HG03280 (cell line): ENCODE measurements around the gene LCE3A.
"Not testable (repeated sequence)": the region's sequence is repeated elsewhere in the genome, so short reads cannot be mapped to it uniquely, and the experiment has no call there.

Experiments
- ATAC-seq: cut with Tn5 transposase; IDR thresholded peaks from one replicate; pipeline ENCODE4 v1.9.1; 2021; ENCODE audit warnings: mild to moderate bottlenecking, moderate library complexity; ENCODE audit not compliant: unreplicated experiment

Gene LCE3A, protein sequence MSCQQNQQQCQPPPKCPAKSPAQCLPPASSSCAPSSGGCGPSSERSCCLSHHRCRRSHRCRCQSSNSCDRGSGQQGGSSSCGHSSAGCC

GRCh38 chr1:152622803-152623202, at the start of gene LCE3A:
Gene LCE3A (minus strand): TSS chr1:152623103. CDS start chr1:152623103, 0 bp downstream.
- no peak for ATAC-seq

GRCh38 chr1:152667648-152668047, 44.7 kb upstream of the LCE3A start:
- no peak for ATAC-seq

GRCh38 chr1:152666171-152666570, 43.3 kb upstream of the LCE3A start:
- not testable (repeated sequence) for ATAC-seq

- no peak for ATAC-seq
Observed at GRCh38 chr1:152663098-152663497, 40.2 kb upstream of the LCE3A start, which contains the start of gene LCE2D. Gene LCE2D (plus strand): TSS chr1:152663380. CDS start chr1:152664106, 726 bp downstream.

- ATAC-seq: no peak
Observed at GRCh38 chr1:152658649-152659048, 35.7 kb upstream of the LCE3A start.

- ATAC-seq: no peak
Observed at GRCh38 chr1:152657677-152658076, 34.8 kb upstream of the LCE3A start.

DNA sequence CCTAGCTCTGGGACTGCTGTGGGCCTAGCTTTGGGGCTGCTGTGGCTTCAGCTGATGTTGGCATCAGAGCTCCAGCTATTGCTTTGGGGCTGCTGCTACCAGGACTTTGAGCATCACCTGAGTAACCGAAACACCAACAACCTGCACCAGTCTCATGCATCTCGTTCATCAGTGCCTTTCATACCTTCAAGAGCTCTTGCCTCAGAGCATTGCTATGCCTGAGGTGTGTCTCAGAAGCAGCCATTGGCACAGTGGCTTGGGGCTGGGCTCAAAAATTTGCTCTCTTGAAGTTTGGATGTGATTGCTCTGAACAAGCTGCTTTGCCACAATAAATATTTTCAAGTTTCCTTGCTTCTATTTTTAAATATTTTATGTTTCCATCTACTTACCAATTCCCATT, 33.6 kb upstream of the LCE3A start:
- no peak for ATAC-seq

GRCh38 chr1:152654110-152654509, 31.2 kb upstream of the LCE3A start:
- ATAC-seq: no peak

DNA sequence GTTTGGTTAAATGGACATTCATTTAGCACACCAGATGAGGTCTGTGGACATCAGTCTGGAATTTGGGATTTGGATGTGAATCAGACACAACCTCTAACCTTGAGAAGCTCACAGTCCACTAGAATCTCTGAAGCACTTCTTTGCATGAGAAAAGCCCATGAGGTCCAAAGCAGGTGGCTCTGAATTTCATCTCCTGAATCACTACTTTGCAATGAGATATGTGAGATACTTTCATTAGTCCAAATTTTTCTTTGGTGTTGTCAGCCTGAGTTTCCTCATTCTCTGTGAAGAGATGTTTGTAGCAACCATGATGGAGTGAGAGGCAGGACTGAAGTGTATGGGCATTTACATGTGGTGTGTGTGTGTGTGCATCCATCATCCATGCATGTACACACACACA, 23.8 kb upstream of the LCE3A start:
- no peak for ATAC-seq

DNA sequence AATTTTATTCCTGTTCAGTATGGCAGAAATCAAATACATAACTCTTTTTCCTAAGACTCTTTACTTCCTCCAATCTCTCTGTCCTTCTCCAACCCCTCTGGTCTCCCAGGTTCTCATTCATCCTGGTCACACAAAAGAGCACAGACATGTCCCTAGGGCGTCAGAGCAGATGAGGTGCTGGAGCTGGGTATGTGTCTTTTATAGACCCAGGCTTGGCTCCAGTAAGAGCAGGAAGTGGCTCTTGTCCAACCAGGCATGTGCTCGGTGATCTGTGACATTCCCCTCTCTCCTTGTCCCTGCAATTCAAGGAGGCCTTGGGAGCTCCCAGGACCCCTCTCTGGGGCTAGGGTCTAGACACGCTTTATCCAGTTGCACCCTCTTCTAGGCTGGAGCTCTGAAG, 22.2 kb upstream of the LCE3A start:
- ATAC-seq: no peak

DNA sequence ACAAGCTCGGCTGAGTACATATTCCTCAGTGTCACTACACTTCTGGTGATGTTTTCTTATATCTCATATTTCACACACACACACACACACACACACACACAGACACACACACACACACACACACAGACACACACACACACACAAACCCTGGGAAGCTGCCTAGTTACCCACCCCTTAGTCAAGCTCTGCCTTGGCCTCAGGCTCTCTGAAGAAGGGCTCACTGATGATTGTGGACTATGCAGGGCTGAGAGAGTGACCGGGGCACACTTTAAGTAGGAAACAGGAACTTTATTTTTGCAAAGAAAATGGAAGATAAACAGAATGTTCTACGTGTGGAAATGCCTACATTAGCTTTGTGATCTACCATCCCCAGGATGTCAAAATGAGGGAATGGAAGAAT, 21.0 kb upstream of the LCE3A start:
- no peak for ATAC-seq

- no peak for ATAC-seq
Observed at GRCh38 chr1:152640351-152640750, 17.4 kb upstream of the LCE3A start.

GRCh38 chr1:152630596-152630995, 7.7 kb upstream of the LCE3A start:
- no peak for ATAC-seq

- no peak for ATAC-seq
Observed at GRCh38 chr1:152626744-152627143, 3.8 kb upstream of the LCE3A start.

GRCh38 chr1:152623203-152623844, 421 bp upstream of the LCE3A start:
- ATAC-seq: no peak

DNA sequence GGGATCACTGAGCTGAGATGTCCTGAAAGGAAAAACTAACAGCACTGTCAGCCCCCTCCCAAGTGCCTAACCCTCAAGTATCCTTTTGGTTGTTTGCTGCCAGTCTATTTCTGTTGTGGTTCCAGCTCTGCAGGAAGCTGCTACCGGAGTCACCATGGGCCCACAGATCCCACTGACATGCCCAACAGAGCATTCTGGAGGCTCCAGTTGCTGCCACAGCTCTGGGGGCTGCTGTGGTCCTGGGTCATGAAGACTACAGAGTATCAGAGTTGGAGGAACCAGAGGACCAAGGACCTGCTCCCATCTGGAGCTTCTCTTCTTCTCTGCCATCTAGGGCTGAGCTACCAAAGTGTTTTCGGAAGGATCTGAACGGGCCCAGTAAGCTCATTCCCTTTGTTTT, 910 bp downstream of the LCE3A start:
- ATAC-seq: no peak

GRCh38 chr1:152613511-152613910, 9.4 kb downstream of the LCE3A start, which contains the start of gene LCE3B:
Gene LCE3B (plus strand): TSS chr1:152613811. CDS start chr1:152613811, 0 bp downstream.
- no peak for ATAC-seq

DNA sequence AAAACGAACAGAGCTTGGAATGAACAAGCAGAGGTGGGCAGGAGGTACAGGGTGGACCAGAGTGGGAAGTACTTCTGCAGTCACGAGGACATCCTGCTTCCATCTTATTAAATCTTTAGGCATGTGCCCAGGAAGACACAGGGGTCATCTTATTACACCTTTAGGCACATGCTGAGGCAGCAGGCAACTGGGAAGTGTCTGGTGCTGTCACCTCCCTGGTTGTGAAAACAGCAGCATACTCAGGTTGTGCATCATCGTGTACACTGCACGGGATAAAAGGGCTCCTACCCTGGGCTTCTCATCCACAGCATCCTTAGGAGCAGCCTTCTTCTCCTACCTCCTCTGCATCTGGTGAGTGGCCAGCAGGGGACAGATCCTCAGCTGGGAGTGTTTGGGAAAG, 23.0 kb downstream of the LCE3A start, which contains the start of gene LCE3C:
Gene LCE3C (plus strand): TSS at position 301 of the 400 bp plus-strand sequence. CDS start 498 bp downstream, outside the sequence.
- ATAC-seq: no peak

- no peak for ATAC-seq
Observed at GRCh38 chr1:152596986-152597385, 25.9 kb downstream of the LCE3A start.

- no peak for ATAC-seq
Observed at GRCh38 chr1:152585586-152585985, 37.3 kb downstream of the LCE3A start.

GRCh38 chr1:152582647-152583046, 40.3 kb downstream of the LCE3A start:
- no peak for ATAC-seq

DNA sequence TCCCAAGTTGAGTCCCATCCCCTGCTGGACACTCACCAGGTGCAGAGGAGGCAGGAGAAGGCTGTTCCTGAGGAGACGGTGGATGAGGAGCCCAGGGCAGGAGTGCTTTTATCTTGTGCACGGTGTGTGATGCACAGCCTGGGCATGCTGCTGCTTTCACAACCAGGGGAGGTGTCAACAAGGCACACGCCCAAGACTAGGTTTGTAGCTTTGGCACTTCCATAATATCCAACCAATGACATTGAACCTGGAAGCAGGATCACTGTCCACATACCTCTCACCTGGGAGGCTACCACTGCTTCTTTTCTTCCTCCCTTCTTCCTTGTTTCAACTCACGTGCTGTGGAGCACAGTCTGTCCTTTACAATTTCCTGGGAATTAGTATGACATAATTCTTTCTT, 42.5 kb downstream of the LCE3A start, which contains the start of gene LCE3D:
Gene LCE3D (minus strand): TSS at position 84 of the 400 bp plus-strand sequence. CDS start 580 bp downstream, outside the sequence.
- no peak for ATAC-seq
